HG03575 (cell line): ENCODE data around the gene CDK4.

Experiments
- ATAC-seq: cut with Tn5 transposase; IDR thresholded peaks from one replicate; pipeline ENCODE4 v1.9.1; 2021; ENCODE audit not compliant: unreplicated experiment, insufficient number of reproducible peaks, low FRiP score; ENCODE audit errors: extremely low read depth

CDK4 gene

DNA sequence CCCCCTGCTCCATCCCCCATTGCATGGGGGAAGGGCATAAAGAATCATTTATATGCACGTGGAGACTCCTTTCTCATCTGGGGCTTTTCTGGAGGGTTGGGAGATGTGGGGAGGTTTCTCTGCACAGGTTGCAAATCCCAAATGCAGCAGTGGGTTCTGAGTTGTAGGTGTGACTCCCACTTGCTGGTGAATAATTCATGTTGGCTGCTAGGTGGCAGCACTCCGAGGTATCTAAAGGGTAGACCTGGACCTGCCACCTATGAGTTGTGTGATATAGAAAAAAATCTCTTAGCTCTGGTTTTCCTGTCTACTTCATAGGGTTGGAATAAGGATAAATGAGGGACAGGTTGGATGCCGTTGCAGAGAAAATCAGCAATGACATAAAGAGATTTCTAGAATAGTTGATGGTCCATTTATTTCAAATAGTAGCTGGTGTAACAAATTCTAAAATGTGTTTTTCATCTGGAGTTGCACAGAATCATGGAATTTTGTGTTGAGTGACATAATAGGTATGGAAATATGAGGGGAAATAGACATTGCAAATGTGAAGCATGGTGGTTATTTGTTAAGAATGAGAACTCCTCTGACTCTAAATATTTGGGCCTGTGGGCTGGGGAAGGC lies 7.4 kb upstream of the CDK4 start:
- no peak for ATAC-seq

DNA sequence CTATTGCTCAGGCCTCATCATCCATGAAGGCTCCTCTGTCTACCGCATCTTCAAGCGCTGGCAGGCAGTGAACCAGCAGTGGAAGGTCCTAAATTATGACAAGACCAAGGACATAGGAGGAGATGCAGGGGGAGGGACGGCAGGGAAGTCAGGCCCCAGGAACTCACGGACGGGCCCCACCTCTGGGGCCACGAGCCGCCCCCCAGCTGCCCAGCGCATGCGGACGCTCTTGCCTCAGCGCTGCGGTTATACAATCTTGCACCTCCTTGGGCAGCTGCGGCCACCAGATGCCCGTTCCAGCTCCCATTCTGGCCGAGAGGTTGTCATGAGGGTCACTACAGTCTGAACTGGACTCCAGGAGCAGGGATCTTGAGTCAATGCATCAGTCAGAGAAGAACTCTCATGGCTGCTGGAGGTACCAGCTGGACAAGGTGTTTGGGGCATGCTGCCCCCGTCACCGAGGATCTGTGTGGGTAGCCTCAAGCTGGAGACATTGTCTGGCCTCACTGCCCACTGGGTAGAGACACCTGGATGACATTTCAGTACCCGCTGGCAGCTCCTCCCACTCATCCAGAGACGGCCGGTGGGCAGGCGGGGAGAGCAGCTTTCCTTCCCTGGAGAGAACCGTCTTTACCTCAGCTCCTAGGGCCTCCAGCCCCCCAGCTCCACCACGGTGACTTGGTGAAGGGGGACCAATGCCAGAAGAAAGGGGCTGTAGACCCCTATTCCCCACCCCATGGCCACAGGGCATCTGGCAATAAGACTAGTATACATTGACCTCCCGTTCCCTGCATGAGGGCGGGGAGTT lies 6.6 kb upstream of the CDK4 start:
- no peak for ATAC-seq

DNA sequence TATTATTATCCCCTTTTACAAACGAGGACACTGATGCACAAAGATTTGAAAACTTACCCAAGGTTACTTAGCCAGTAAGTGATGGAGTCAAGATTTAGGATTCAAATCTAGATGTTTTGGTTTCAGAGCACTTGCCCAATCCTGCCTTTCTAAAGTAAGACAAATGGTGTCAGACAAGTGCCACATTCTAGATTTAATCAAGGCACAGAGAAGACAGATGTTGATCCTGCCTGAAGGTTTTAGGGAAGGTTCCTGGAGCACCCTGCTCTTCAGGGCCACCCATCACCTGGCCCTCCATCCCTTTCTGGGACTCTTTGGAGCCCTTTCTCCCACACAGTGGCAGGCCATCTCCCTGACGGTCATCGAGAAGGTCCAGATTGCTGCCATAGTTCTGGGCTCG lies 5.7 kb upstream of the CDK4 start:
- ATAC-seq = no peak

DNA sequence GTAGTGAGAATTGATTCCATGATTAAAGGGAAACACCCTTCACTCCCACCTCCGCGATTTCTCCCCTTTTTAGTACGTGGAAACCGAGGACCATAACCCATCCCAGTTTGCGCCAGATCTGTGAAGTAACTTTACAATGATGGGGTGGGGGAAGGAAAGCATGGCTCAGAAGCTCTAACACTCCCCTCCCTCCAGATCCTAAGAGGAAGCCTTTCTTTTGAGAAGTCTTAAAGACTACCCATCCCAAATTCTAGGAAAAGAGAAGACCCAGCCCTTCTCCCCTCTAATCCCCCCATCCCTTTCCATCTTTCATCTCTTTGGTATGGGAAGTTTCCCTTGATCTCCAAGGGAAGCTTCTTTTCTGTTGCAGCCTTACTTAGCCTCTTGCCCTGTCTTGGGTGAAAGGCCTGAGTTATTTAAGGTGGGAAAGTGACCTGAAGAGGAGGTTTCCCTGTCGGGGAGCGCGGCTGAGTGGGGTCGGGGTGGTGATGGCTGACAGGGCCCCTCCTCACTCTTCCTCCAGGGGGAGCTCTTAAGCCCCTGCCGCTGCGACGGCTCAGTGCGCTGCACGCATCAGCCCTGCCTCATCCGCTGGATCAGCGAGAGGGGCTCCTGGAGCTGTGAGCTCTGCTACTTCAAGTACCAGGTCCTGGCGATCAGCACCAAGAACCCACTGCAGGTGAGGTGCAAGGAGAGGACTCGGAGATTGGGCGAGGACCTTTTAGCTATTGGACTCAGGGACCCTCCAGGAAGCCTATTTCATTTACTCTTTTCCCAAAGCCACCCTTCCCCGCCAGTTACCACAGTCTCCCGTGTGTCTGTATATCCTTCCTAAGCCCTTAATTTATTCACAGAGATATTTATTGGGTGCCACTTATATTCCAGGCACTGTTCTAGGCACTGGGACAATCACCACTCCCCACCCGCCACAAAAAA lies 4.6 kb upstream of the CDK4 start:
- no peak for ATAC-seq

- no peak for ATAC-seq
These were observed 3.6 kb upstream of the CDK4 start for GRCh38 chr12:57755454-57756372.

DNA sequence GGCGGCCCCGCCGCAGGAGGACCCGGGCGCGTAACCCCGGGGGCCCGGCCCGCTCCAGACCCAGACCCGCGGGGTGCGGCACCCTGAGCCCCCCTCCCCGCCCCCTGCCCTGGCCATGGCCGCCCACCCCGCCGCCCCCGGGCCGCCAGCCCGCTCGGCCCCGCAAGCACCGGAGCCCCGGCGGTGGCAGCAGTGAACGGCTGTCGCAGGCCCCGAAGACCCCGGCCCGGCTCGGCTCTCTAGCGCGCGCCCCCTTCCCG lies 3.0 kb upstream of the CDK4 start:
- no peak for ATAC-seq

DNA sequence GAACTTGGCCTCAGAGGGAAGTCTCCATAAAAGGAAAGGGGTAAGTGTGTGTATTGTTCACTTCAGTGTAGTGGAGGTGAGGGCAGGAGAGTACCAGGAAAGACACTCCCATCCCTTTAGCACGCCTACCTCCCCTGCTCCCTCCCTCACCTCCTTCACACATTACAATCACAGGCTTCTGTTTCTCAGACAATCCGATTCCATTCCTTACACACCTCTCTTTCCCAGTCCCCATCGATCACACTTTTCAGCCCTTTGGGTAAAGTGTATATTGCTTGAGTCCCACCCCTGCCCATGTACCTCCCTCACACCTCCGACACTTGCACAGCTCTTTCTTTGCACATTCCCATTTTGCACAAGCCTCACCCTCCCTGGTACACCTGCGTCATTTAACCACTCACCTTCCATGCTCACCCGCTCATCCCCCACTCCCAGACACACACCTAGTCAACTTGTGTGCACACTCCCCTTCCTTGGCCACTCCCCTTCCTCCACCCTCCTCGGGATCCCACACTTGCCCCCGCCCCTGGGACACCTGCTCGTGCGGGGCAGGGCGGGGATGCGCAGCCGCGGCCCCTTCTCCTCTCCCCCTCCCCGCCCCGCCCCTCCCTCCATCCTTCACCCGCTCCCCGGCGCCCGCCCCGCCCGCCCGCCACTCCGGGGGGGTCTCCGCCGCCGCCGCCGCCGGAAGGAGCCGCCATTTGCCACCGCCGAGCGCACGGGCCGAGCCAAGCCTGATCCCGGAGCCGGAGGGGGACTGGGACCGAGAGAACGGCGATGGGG lies 2.5 kb upstream of the CDK4 start, which contains the start of gene MARCHF9:
MARCHF9 (plus strand) TSS at position 693 of the 783 bp plus-strand sequence. CDS start 426 bp downstream, outside the sequence.
- ATAC-seq = no peak

DNA sequence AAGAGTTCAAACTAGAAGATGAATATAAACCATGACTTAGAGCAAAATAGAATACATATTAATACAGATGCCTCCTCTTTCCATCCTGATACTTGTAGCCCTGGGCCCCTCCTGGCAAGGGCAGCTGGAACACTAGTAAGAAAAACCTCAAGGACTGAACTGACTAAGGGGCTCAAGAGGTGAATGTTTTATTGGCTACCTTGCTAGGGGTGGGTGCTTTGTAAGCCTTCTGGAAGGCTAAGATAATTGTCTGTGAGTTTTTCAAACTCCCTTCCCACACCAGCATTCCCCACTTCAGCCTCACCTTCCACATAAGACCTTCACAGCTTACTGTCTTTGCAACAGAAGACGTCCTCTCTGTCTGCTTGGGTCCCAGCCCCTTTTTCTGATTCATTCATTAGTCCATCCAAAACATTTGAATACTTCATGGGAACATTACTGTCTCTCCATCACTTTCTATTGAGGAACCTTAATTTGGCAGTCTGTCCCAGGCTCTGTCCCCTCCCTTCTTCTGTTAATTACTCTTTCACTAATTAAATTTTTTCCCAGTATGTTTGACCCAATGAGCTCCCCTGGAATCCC lies 1.7 kb upstream of the CDK4 start:
- ATAC-seq = no peak

DNA sequence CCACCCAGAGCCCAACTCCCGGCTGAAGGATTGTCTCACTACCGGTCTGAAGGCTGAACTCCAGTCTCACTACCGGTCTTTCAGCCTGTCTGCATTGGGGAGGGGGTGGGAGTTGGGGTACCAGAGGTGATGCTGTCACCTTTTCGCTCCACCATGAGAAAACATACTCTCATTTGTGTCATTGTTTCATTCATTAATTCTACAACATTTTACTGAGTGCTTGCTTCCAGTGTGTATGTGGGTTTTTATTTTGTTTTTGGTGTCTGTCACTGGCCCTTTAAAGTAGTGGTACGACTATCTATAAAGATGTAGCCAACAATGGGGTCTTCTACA lies 524 bp upstream of the CDK4 start:
- no peak for ATAC-seq

- ATAC-seq = no peak
These were observed 700 bp downstream of the CDK4 start for GRCh38 chr12:57751432-57751787.

GRCh38 chr12:57750561-57751431 lies 1.3 kb downstream of the CDK4 start:
- no peak for ATAC-seq

DNA sequence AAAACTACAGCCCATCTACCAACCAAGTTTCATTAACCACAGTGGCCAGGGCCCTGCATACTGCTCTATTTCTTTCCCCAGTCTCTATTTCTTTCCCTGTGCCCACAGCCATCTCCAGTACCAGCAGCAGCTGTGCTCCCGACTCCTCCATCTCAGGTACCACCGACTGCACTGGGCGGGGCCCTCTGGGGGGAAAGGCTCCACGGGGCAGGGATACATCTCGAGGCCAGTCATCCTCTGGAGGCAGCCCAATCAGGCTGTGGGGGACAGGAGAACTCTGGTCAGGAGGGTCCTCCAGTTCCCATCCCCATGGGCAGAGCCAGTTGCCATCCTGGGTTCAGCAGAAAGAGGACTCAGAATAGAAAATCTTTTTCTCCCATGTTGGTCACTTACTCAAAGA lies 3.0 kb downstream of the CDK4 start:
- ATAC-seq = no peak

DNA sequence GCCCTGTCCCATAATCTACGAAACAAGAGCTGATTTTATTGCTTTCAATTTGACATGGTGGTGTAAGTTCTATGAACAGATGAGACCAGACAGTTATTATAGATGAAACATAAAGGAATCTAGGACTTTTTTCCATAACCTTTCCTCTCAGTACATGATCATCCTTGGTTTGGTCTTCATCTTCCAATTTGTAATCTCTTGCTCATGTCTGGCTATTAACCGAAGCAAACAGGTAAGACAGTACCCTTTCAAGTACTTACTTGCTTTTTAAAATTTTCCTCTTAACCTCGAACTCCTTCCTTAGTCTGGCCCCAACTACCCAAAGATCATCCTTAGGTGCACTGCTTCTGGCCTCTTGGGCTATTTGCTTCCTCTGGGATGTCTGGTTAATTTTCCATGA lies 6.1 kb downstream of the CDK4 start:
- ATAC-seq = no peak

GRCh38 chr12:57745485-57745881 lies 6.6 kb downstream of the CDK4 start:
- no peak for ATAC-seq

DNA sequence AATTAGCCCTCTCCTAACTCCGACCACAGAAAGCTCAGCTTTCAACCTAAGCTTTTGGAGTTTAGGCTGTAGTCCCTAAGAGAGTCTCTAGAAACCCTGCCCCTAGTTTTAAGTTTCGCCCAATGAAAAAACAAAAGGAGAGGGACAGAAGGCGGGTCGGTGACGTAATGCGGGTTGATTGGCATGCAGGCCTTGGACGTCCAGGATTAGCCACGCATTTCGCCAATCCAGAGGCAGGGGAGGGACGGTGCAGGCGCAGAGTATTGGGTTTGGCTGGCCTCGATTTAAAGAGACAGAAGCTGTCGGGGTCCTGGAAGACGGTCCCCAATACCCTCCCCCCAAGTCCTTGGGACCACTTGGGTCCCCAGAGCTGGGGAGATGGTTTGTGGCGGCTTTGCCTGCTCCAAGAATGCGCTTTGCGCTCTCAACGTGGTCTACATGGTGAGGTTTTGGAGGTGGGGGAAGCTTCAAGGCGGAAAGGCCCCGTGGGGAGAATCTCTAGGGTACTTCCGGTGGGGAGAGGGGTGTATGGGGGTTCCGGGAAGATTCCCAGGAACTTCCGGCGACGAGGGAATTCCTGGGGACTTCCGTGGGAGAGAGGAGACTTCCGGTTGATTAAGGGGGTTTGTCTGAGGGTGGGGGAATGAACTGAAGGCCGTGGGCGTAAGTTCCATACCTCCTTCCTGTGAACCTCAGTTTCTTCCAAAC lies 7.2 kb downstream of the CDK4 start, which contains the start of gene TSPAN31:
TSPAN31 (plus strand) TSS at position 263 of the 708 bp plus-strand sequence; CDS start at position 379, 116 bp downstream.
- ATAC-seq = peak; percentile 37

GRCh38 chr12:57744194-57744776 lies 7.8 kb downstream of the CDK4 start:
- ATAC-seq = no peak
